Liver (tissue), 9 donors: ENCODE data around the gene ELAVL1. TPM values are rescaled to one million over a fixed set of nuclear protein-coding genes. Genes with fewer than 3 reads are reported as not detected.

Experiments used
- DNase-seq: peaks from one replicate; pipeline ENCODE4 v3.0.0-alpha.2; 2017; ENCODE audit warnings: low spot score
- H3K27ac ChIP-seq, 2 donors: one replicate each; pipeline ENCODE4 v1.7.0; 2013; ENCODE audit warnings: inconsistent platforms in 2 of 2, low read length in 2 of 2, control low read depth in 1 of 2, low read depth in 1 of 2, mild to moderate bottlenecking in 1 of 2
- H3K27me3 ChIP-seq, 4 donors: one replicate each; pipeline versions ENCODE4 v1.6.1 to v1.7.0; 2013; ENCODE audit warnings: low read length in 3 of 4, inconsistent platforms in 1 of 4, mild to moderate bottlenecking in 1 of 4, moderate library complexity in 1 of 4; ENCODE audit not compliant: control insufficient read depth in 4 of 4, insufficient read depth in 4 of 4
- H3K36me3 ChIP-seq, 4 donors: one replicate each; pipeline versions ENCODE4 v1.6.1 to v1.7.0; 2013; ENCODE audit warnings: low read length in 3 of 4, mild to moderate bottlenecking in 3 of 4, low read depth in 1 of 4, moderate library complexity in 1 of 4; ENCODE audit not compliant: control insufficient read depth in 4 of 4, insufficient read depth in 3 of 4
- H3K4me1 ChIP-seq, 4 donors: one replicate each; pipeline versions ENCODE4 v1.6.1 to v1.7.0; 2013; ENCODE audit warnings: low read length in 3 of 4, mild to moderate bottlenecking in 3 of 4, moderate library complexity in 1 of 4; ENCODE audit not compliant: control insufficient read depth in 4 of 4, insufficient read depth in 4 of 4
- H3K4me3 ChIP-seq, 3 donors: one replicate each; pipeline versions ENCODE4 v1.6.1 to v1.7.0; 2013; ENCODE audit warnings: low read length in 3 of 3, control low read depth in 1 of 3, low read depth in 1 of 3, mild to moderate bottlenecking in 1 of 3
- H3K9ac ChIP-seq, 2 donors: one replicate each; pipeline ENCODE4 v1.7.0; 2013; ENCODE audit warnings: low read length in 2 of 2, mild to moderate bottlenecking in 2 of 2, moderate library complexity in 2 of 2, control low read depth in 1 of 2, low read depth in 1 of 2
- H3K9me3 ChIP-seq, 4 donors: one replicate each; pipeline versions ENCODE4 v1.6.1 to v1.7.0; 2013; ENCODE audit warnings: low read length in 3 of 4; ENCODE audit not compliant: control insufficient read depth in 4 of 4
- ATF3 ChIP-seq: IDR thresholded peaks from 2 replicates; pipeline ENCODE4 v1.6.1; 2016; ENCODE audit warnings: antibody characterized with exemption
- CTCF ChIP-seq: fragments of 150-350 bp; IDR thresholded peaks from 2 replicates; pipeline ENCODE4 v1.5.1; 2017; ENCODE audit warnings: improper control_type of control experiment, low read depth, low read length; ENCODE audit not compliant: missing input control
- EGR1 ChIP-seq, 2 donors: IDR thresholded peaks; 2 replicates each; pipeline ENCODE4 v1.6.1; 2016 to 2018; ENCODE audit warnings: antibody characterized with exemption in 2 of 2, low read depth in 2 of 2
- FOXA1 ChIP-seq: IDR thresholded peaks from 2 replicates; pipeline ENCODE4 v1.6.1; 2016; ENCODE audit warnings: antibody characterized with exemption
- FOXA2 ChIP-seq: IDR thresholded peaks from 2 replicates; pipeline ENCODE4 v1.6.1; 2016; ENCODE audit warnings: antibody characterized with exemption
- GABPA ChIP-seq, 2 donors: IDR thresholded peaks in 1 of 2; conservative IDR thresholded peaks in 1 of 2; 2 replicates each; pipeline ENCODE4 v1.6.1; 2016; ENCODE audit warnings: antibody characterized with exemption in 2 of 2, mild to moderate bottlenecking in 1 of 2, moderate library complexity in 1 of 2
- HNF4A ChIP-seq, 2 donors: conservative IDR thresholded peaks; 2 replicates each; pipeline ENCODE4 v1.6.1; 2016; ENCODE audit warnings: antibody characterized with exemption in 2 of 2, mild to moderate bottlenecking in 2 of 2
- HNF4G ChIP-seq: IDR thresholded peaks from 2 replicates; pipeline ENCODE4 v1.6.1; 2016; ENCODE audit warnings: antibody characterized with exemption
- JUND ChIP-seq, 2 donors: IDR thresholded peaks; 2 replicates each; pipeline ENCODE4 v1.6.1; 2016; ENCODE audit warnings: antibody characterized with exemption in 2 of 2
- NR2F2 ChIP-seq: IDR thresholded peaks from 2 replicates; pipeline ENCODE4 v1.6.1; 2016; ENCODE audit warnings: antibody characterized with exemption
- RAD21 ChIP-seq, 2 donors: IDR thresholded peaks; 2 replicates each; pipeline ENCODE4 v1.6.1; 2016; ENCODE audit warnings: antibody characterized with exemption in 2 of 2, mild to moderate bottlenecking in 2 of 2
- RXRA ChIP-seq, 2 donors: IDR thresholded peaks; 2 replicates each; pipeline ENCODE4 v1.6.1; 2017 to 2018; ENCODE audit warnings: antibody characterized with exemption in 2 of 2, mild to moderate bottlenecking in 1 of 2
- SP1 ChIP-seq: IDR thresholded peaks from 2 replicates; pipeline ENCODE4 v1.6.1; 2018; ENCODE audit warnings: antibody characterized with exemption, mild to moderate bottlenecking
- TAF1 ChIP-seq: conservative IDR thresholded peaks from 2 replicates; pipeline ENCODE4 v1.6.1; 2016; ENCODE audit warnings: antibody characterized with exemption, mild to moderate bottlenecking
- YY1 ChIP-seq: IDR thresholded peaks from 2 replicates; pipeline ENCODE4 v1.6.1; 2016; ENCODE audit warnings: antibody characterized with exemption, mild to moderate bottlenecking
- WGBS: extraction: QIAGEN DNeasy Blood & Tissue Kit; methylation state at CpG from one replicate; pipeline ENCODE4 v1.1.7; 2013; 5-methylcytosine and 5-hydroxymethylcytosine counted together
- polyA plus RNA-seq, 2 donors: library from polyadenylated mRNA; stranded (reverse) in 1 of 2; unstranded in 1 of 2; fragments of 200-250 nt in 1 of 2; fragments of >200 nt in 1 of 2; fragmentation: Nextera tagmentation in 1 of 2; extraction: Ambion mirVana in 1 of 2; gene quantifications; one replicate each; pipeline versions ENCODE4 v1.2.1 to v1.2.3, GENCODE V29; 2013 to 2015
- total RNA-seq, 2 donors: library from RNA; depleted of rRNA; stranded (reverse); fragments of >200 nt; gene quantifications; one replicate each; pipeline ENCODE4 v1.2.3, GENCODE V29; 2014
- TF ChIP-seq, protein P1 (sequence below): IDR thresholded peaks from 2 replicates; pipeline ENCODE4 v1.6.1; 2016; ENCODE audit warnings: antibody characterized with exemption
- TF ChIP-seq, protein P2 (sequence below): IDR thresholded peaks from 2 replicates; pipeline ENCODE4 v1.6.1; 2016; ENCODE audit warnings: antibody characterized with exemption
- TF ChIP-seq, protein P3 (sequence below): IDR thresholded peaks from 2 replicates; pipeline ENCODE4 v1.6.1; 2016; ENCODE audit warnings: antibody characterized with exemption, mild to moderate bottlenecking
- donor health status: healthy.
- donor health status: healthy.
- donor health status: healthy.
- donor health status: healthy.
- donor health status: healthy.

The ELAVL1 gene
- total and polyA plus RNA-seq, 4 donors: 14.4 to 33.7 (median 19.1) TPM

- Histone ChIP-seq H3K4me3 (no peak overlapping the region), H3K36me3 (peaks cover 10 to 24% (median 17%) of the 10 kb centered on the region in 4 donors), H3K27ac (peak overlapping the region; percentile 29 to 81), H3K9ac (peak overlapping the region in 1 of 2 donors; percentile 78), H3K9me3 (no peaks in the 10 kb centered on the region), H3K27me3 (no peaks in the 10 kb centered on the region), H3K4me1 (peaks cover 16 to 51% (median 40%) of the 10 kb centered on the region in 4 donors)
- DNase-seq: no peak
- 37% methylated on average over 11 of the region's 11 CpGs for WGBS
- TF ChIP-seq RXRA (IDR thresholded peaks at IDR 0.05): peak; percentile 84 to 92
- TF ChIP-seq FOXA1: peak; percentile 17
- TF ChIP-seq CTCF: no peak
- no peak for TF ChIP-seq EGR1 (IDR thresholded peaks at IDR 0.05; ENCODE audit: low read depth in 2 of 2)
- TF ChIP-seq HNF4A (conservative IDR thresholded peaks at IDR 0.05): peak; percentile 46 to 67
- TF ChIP-seq, protein P1, sequence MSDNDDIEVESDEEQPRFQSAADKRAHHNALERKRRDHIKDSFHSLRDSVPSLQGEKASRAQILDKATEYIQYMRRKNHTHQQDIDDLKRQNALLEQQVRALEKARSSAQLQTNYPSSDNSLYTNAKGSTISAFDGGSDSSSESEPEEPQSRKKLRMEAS: peak; percentile 66
- no peak for TF ChIP-seq TAF1
- TF ChIP-seq FOXA2: peak; percentile 16
- no peak for TF ChIP-seq ATF3
- TF ChIP-seq RAD21 (IDR thresholded peaks at IDR 0.05): peak; percentile 24 to 25
- peak; percentile 42 for TF ChIP-seq YY1
- TF ChIP-seq, protein P2, sequence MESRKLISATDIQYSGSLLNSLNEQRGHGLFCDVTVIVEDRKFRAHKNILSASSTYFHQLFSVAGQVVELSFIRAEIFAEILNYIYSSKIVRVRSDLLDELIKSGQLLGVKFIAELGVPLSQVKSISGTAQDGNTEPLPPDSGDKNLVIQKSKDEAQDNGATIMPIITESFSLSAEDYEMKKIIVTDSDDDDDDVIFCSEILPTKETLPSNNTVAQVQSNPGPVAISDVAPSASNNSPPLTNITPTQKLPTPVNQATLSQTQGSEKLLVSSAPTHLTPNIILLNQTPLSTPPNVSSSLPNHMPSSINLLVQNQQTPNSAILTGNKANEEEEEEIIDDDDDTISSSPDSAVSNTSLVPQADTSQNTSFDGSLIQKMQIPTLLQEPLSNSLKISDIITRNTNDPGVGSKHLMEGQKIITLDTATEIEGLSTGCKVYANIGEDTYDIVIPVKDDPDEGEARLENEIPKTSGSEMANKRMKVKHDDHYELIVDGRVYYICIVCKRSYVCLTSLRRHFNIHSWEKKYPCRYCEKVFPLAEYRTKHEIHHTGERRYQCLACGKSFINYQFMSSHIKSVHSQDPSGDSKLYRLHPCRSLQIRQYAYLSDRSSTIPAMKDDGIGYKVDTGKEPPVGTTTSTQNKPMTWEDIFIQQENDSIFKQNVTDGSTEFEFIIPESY: peak; percentile 68
- TF ChIP-seq, protein P3, sequence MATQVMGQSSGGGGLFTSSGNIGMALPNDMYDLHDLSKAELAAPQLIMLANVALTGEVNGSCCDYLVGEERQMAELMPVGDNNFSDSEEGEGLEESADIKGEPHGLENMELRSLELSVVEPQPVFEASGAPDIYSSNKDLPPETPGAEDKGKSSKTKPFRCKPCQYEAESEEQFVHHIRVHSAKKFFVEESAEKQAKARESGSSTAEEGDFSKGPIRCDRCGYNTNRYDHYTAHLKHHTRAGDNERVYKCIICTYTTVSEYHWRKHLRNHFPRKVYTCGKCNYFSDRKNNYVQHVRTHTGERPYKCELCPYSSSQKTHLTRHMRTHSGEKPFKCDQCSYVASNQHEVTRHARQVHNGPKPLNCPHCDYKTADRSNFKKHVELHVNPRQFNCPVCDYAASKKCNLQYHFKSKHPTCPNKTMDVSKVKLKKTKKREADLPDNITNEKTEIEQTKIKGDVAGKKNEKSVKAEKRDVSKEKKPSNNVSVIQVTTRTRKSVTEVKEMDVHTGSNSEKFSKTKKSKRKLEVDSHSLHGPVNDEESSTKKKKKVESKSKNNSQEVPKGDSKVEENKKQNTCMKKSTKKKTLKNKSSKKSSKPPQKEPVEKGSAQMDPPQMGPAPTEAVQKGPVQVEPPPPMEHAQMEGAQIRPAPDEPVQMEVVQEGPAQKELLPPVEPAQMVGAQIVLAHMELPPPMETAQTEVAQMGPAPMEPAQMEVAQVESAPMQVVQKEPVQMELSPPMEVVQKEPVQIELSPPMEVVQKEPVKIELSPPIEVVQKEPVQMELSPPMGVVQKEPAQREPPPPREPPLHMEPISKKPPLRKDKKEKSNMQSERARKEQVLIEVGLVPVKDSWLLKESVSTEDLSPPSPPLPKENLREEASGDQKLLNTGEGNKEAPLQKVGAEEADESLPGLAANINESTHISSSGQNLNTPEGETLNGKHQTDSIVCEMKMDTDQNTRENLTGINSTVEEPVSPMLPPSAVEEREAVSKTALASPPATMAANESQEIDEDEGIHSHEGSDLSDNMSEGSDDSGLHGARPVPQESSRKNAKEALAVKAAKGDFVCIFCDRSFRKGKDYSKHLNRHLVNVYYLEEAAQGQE: peak; percentile 61
- TF ChIP-seq GABPA (IDR thresholded peaks at IDR 0.05 in 1 of 2, conservative IDR thresholded peaks at IDR 0.05 in 1 of 2): no peak
- TF ChIP-seq JUND (IDR thresholded peaks at IDR 0.05): peak in 1 of 2 donors; percentile 46
- no peak for TF ChIP-seq HNF4G
- TF ChIP-seq NR2F2: no peak
- TF ChIP-seq SP1: peak; percentile 37
Measured at GRCh38 chr19:7993560-7993959, 11.9 kb downstream of the ELAVL1 start.
